Measurements from ENCODE around the gene SYCN.

Gene SYCN

GRCh38 chr19:39171479-39172465, 32.3 kb downstream of the SYCN start:
- no peak for DNase-seq (ENCODE audit: low read depth)

DNA sequence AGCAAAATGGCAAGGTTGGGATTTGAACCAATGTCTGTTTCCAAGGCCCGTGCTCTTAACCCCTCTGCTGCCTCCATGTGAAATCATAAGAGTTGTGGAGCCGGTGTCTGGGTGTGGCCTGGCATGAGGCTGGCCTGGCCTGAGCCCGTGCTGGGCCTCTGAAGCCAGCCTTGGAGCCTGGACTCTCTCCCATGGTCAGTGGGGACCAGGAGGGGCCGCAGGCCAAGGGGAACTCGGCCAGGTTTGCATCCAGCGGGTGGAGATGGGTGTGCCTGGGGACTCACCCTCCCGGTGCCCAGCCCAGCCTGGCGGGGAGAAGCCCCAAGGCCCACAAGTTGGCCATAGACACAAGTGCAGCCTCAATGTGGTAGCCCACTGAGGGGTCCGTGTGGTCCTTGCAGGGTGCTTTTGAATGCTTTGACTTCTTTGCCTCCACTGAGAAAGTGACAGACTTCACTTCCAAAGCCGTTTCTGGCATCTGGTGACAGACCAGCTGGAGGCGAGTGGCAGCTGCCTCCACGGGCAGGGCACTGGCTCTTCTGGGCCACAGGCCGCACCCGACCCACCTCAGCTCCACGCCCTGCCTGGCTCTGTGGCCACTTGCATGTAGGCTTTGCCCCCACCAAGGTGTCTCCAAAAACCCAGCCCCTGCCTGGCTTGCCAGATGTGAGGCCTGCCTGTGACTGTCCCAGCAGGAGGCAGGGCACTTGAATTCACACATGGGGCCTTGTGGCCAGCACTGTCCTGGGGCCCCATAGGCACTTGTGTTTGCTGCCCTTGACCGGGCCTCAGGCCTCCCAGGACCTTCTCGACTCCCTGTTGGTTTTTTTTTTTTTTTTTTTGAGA, 33.5 kb downstream of the SYCN start:
- no peak for DNase-seq (ENCODE audit: low read depth)

DNA sequence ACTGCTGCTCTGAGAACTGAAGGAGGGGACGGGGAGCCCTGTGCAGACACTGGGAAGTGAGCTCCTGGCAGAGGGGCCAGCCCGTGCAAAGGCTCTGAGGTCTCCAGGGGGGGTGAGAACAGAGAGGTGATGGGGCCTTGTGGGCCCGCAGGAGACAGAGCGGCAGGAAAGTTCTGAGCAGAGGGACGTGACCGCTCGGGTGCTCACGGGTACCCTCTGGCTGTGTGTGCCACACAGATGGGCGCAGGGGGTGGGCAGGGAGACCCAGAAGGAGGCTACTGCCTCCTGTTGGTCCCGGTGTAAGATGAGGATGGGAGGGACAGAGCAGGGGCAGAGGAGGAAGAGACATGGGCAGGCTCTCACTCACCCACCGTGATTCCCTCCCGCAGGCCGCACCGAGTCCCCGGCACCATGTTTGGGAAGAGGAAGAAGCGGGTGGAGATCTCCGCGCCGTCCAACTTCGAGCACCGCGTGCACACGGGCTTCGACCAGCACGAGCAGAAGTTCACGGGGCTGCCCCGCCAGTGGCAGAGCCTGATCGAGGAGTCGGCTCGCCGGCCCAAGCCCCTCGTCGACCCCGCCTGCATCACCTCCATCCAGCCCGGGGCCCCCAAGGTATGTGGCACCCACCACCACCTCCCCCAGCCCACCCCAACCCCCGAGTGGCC, 34.8 kb downstream of the SYCN start:
- DNase-seq (ENCODE audit: low read depth): no peak

- DNase-seq (ENCODE audit: low read depth): no peak
These were observed 35.6 kb downstream of the SYCN start for GRCh38 chr19:39168258-39169142.

GRCh38 chr19:39167461-39168257, 36.4 kb downstream of the SYCN start:
- no peak for DNase-seq (ENCODE audit: low read depth)

DNA sequence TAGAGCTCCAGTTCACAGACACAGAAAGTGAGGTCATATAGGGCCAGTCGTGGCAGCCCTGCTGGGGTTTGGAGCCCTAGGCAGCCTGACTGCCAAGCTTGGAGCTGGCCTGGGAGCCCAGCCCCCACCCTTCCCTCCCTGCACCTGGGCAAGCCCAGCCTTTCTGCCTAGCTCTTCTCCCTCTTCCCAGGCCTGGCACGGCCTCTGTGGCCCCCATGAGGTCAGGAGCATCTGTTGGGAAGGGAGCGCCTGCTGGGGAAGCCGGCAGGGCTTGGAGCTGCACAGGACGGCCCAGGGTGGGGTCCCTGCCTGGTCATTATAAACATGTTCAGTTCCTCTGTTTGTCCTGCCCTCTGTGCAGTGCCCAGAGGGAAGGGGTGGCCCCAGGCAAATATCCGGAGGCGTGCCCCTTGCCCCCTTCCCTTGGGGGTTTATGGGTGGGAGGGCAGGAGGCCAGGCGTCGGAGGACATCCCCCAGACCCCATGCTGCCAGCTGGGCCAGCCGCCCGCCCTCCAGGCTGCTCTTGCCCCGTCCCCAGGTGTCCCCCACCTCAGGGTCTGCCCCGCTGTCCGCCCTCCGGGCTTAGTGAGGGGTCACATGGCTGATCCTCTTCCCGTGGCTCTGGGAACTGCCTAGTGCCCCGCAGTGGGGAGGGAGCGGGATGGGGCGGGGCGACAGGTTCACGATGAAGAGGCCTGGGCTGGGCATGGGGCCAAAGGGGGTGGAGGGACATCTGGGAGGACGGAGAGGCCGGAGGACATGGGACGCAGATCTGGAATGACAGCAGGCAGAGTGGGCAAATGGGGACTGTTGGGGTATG, 37.3 kb downstream of the SYCN start:
- no peak for DNase-seq (ENCODE audit: low read depth)

GRCh38 chr19:39165857-39166256, 38.2 kb downstream of the SYCN start:
- no peak for DNase-seq (ENCODE audit: low read depth)

GRCh38 chr19:39164289-39164688, 39.8 kb downstream of the SYCN start:
- no peak for DNase-seq (ENCODE audit: low read depth)

DNA sequence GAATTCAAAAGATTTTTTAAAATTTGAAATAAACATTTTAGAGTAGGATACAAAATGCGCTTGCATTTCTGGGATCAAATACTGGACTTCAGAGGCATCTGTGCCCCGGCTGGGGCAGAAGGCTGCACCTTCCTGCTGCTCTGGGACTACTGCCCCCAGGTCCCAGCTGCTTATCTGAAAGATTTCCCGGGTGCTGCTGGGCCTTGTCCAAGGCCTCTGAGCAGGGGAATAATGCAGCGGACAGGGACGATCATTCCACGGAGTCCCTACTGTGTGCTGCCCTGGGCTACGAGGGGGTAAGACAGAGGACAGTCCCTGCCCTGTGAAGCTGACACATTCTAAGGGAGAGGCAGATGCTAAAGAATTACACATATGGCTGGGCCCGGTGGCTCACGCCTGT, 40.4 kb downstream of the SYCN start:
- no peak for DNase-seq (ENCODE audit: low read depth)

GRCh38 chr19:39162441-39163043, 41.5 kb downstream of the SYCN start:
- DNase-seq (ENCODE audit: low read depth): no peak

DNA sequence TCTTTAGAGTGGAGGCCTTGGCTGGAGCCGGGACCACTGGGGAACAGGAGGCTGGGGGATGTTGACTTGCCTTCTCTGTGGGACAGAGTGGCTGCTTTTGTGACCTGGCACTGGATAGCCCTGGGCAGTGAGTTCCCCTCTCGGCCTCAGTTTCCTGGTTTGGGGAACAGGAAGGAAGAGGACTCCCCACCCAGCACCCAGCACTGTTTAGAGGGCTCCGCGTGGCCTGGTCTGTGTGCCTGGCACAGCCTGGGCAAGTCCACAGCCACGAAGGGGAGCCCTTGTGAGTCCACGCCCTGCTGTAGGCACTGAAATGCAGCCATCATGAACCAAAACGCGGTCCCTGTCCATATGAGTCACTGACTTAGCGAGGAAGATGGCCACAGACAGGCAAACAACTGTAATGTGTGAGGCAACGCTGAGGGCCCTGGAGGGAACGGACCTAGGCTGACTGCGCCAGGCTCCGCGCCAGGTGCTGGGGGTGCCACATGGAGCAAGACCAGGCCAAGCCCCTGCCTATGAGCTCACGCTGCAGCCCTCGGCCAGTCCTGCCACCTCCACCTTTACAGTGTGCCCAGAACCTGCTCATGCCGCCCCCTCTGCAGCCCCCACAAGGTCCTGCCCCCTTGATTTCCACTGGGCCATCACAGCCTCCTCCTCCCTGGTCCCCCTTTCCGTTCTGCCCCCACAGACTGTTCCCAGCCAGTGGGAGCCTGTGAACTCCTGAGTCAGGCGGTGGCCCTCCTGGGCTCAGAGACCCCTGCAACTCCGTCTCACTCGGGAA, 43.0 kb downstream of the SYCN start:
- no peak for DNase-seq (ENCODE audit: low read depth)

DNA sequence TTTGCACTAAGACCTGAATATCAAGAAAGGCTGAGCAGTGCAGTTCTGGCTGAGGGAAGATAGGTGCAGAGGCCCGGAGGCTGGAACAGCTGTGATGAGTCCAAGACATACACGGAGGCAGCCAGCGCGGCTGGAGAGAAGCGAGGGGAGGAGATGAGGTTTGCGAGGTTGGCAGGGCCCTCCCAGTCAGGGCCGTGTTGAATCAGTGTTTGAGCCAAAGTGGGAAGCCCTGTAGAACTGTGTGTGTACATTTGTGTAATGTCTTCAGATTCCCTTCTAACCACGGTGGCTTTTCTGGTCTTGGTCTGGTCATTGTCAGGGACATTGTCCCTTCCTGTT, 43.6 kb downstream of the SYCN start:
- DNase-seq (ENCODE audit: low read depth): no peak

DNA sequence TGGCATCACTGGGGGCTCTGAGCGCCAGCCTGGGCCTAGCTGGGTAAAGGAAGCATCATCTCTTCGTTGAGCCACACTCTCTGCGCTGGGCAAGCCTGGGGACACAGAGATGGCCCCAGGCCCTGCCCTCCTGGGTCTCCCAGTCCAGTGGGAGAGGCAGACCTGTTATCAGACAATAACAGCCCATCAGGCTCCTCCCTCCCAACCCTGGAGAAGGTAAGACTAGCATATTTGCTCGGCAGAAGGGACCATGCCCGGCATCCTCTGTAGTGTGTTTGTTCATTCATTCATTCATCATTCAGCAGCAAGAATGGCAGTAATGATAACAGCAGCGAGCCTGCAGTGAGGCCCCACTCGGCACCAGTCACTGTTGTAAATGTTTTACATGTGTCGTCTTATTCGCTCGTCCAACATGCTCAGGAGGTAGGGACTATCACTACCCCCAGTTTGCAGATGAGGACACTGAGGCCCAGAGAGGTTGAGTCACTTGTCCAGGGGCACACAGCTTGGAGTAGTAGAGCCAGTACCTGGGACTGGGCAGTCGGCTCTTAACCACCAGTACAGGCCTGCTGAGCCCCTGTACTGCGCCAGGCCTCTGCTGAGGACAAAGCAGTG, 45.3 kb downstream of the SYCN start:
- no peak for DNase-seq (ENCODE audit: low read depth)

GRCh38 chr19:39157997-39158389, 46.1 kb downstream of the SYCN start:
- no peak for DNase-seq (ENCODE audit: low read depth)

- DNase-seq (ENCODE audit: low read depth): no peak
These were observed 46.6 kb downstream of the SYCN start for GRCh38 chr19:39157275-39157996.

DNA sequence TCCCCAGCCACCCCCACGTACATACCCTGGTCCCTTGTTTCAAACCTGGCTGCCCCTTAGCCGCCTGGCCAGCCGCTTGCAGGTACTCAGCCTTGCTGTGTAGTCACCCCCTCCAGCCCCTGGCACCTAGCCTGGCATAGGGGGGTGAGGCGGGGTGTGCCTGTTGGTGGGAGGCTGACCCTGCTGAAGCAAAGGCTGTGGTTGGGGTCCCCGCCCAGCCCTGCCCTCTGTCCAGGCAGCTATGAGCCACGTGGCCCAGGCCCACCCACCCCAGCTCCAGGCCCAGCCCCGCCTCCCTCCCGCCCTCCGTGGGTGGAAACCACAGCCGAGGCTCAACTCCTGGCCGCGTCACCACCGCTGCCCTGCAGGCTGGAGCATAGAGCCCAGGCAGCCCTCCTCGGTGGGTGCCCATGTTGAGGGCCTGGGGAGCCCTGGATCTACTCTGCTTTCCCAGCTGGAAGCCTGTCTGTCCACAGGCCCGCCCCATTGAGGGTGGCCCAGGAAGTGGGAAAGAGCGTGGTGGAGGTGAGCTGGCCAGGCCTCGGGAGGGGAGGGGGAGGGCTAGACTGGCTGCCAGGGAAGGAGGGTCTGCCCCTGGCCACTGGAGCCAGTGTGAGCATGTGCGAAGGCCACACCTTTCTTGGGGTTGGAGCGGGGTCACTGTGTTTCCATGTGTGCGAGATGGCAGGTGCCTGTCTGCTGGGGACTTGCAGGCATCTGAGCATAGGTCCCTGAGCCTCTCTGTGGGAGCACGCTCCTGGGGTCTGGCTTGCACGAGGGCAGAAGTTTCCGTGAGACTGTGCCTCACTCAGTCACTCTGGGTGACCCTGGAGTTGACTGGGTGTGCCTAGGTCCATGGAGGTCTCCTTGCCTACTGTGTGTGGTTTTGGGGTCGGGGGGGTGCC, 47.5 kb downstream of the SYCN start:
- DNase-seq (ENCODE audit: low read depth): no peak

Measured in stimulated activated CD8-positive, alpha-beta memory T cell treated with anti-CD3 and anti-CD28 coated beads, Interleukin-4, amount 100 ng/mL, for 24 hours (primary cell).